CD14-positive monocyte (primary cell): ENCODE results near the gene ATP1B3. TPM values are rescaled to one million over a fixed set of nuclear protein-coding genes. Genes with fewer than 3 reads are reported as not detected.

Experiments used
- DNase-seq, 3 donors: peaks; one replicate each; pipeline ENCODE4 v3.0.0-alpha.2; 2011 to 2022
- H2AFZ ChIP-seq: 2 replicates; pipeline ENCODE4 v1.6.0; 2012; ENCODE audit warnings: mild to moderate bottlenecking, low read depth, low read length, inconsistent platforms; ENCODE audit not compliant: insufficient read depth, poor library complexity, severe bottlenecking
- H3K27ac ChIP-seq, 2 donors: 1 replicate in 1 of 2; 2 replicates in 1 of 2; pipeline ENCODE4 v1.5.1; 2012 to 2013; ENCODE audit warnings: low read length in 2 of 2, control low read depth in 1 of 2, inconsistent platforms in 1 of 2, low read depth in 1 of 2, mild to moderate bottlenecking in 1 of 2
- H3K27me3 ChIP-seq, 2 donors: one replicate each; pipeline versions ENCODE4 v1.6.0 to v1.6.1; 2011 to 2013; ENCODE audit warnings: low read length in 2 of 2; ENCODE audit not compliant: control insufficient read depth in 2 of 2, insufficient read depth in 2 of 2
- H3K36me3 ChIP-seq, 2 donors: replicated peaks in 1 of 2; 1 replicate in 1 of 2; 2 replicates in 1 of 2; pipeline versions ENCODE4 v1.5.1 to v1.6.1; 2012 to 2013; ENCODE audit warnings: low read length in 2 of 2, control low read depth in 1 of 2, inconsistent platforms in 1 of 2, mild to moderate bottlenecking in 1 of 2; ENCODE audit not compliant: insufficient read depth in 2 of 2, control insufficient read depth in 1 of 2
- H3K4me1 ChIP-seq, 2 donors: 1 replicate in 1 of 2; 2 replicates in 1 of 2; pipeline versions ENCODE4 v1.5.1 to v1.6.1; 2012 to 2013; ENCODE audit warnings: low read length in 2 of 2, control low read depth in 1 of 2, inconsistent platforms in 1 of 2, mild to moderate bottlenecking in 1 of 2, moderate library complexity in 1 of 2; ENCODE audit not compliant: insufficient read depth in 2 of 2, control insufficient read depth in 1 of 2
- H3K4me2 ChIP-seq: replicated peaks from 2 replicates; pipeline ENCODE3; 2012; ENCODE audit warnings: low read length, moderate library complexity, mild to moderate bottlenecking; ENCODE audit not compliant: poor library complexity, severe bottlenecking; ENCODE audit errors: extremely low read depth
- H3K4me3 ChIP-seq, 3 experiments: fragments of 200-600 bp in 1 of 3; sonication (generic) in 1 of 3; replicated peaks in 1 of 3; 1 replicate in 2 of 3; 2 replicates in 1 of 3; pipeline ENCODE4 v1.5.1; 2011 to 2013; ENCODE audit warnings: low read length in 3 of 3, mild to moderate bottlenecking in 3 of 3, control low read depth in 2 of 3, low read depth in 2 of 3, inconsistent platforms in 1 of 3, moderate library complexity in 1 of 3
- H3K79me2 ChIP-seq: 2 replicates; pipeline ENCODE4 v1.6.0; 2012; ENCODE audit warnings: mild to moderate bottlenecking, control low read depth, inconsistent platforms, low read length, moderate library complexity; ENCODE audit not compliant: insufficient read depth
- H3K9ac ChIP-seq: 2 replicates; pipeline ENCODE4 v1.6.0; 2017; ENCODE audit warnings: low read length, mild to moderate bottlenecking; ENCODE audit not compliant: insufficient read depth, poor library complexity, severe bottlenecking
- H3K9me3 ChIP-seq, 2 donors: replicated peaks in 1 of 2; 1 replicate in 1 of 2; 2 replicates in 1 of 2; pipeline versions ENCODE4 v1.5.1 to v1.6.1; 2012 to 2013; ENCODE audit warnings: low read length in 2 of 2, control low read depth in 1 of 2; ENCODE audit not compliant: control insufficient read depth in 1 of 2, insufficient read depth in 1 of 2
- H4K20me1 ChIP-seq: 2 replicates; pipeline ENCODE4 v1.6.0; 2012; ENCODE audit warnings: mild to moderate bottlenecking, low read length, control low read depth, moderate library complexity; ENCODE audit not compliant: insufficient read depth
- H3K27ac Mint-ChIP-seq, 7 donors: one replicate each; pipeline ENCODE4 v1.8.0; 2020; ENCODE audit warnings: mild to moderate bottlenecking in 7 of 7, mixed read lengths in 7 of 7, moderate library complexity in 6 of 7, inconsistent platforms in 2 of 7
- H3K27me3 Mint-ChIP-seq, 3 donors: one replicate each; pipeline ENCODE4 v1.8.0; 2021 to 2022; ENCODE audit warnings: low read depth in 3 of 3, mild to moderate bottlenecking in 3 of 3, mixed read lengths in 3 of 3, moderate library complexity in 3 of 3, inconsistent platforms in 1 of 3
- H3K36me3 Mint-ChIP-seq, 2 donors: one replicate each; pipeline ENCODE4 v1.8.0; 2020; ENCODE audit warnings: mixed read lengths in 2 of 2, inconsistent platforms in 1 of 2, mild to moderate bottlenecking in 1 of 2
- H3K4me1 Mint-ChIP-seq: one replicate; pipeline ENCODE4 v1.8.0; 2020; ENCODE audit warnings: mild to moderate bottlenecking, mixed read lengths
- H3K4me3 Mint-ChIP-seq, 2 donors: one replicate each; pipeline ENCODE4 v1.8.0; 2020; ENCODE audit warnings: mild to moderate bottlenecking in 2 of 2, mixed read lengths in 2 of 2, moderate library complexity in 1 of 2
- H3K9me3 Mint-ChIP-seq, 7 donors: one replicate each; pipeline ENCODE4 v1.8.0; 2020 to 2022; ENCODE audit warnings: mixed read lengths in 7 of 7, mild to moderate bottlenecking in 6 of 7, moderate library complexity in 6 of 7, inconsistent platforms in 2 of 7
- WGBS: methylation state at CpG from one replicate; pipeline ENCODE4 v1.1.5; 2013; ENCODE audit warnings: missing lambda C conversion rate; ENCODE audit not compliant: insufficient coverage; 5-methylcytosine and 5-hydroxymethylcytosine counted together
- intact Hi-C, 2 donors: fragments of 100-400 bp; cut with micrococcal nuclease; formaldehyde crosslinking; loops; one replicate each; pipeline versions ENCODE4 v1.15.0 to v1.15.1; 2023
- polyA plus RNA-seq, 3 donors: library from polyadenylated mRNA; depleted of rRNA in 1 of 3; unstranded in 2 of 3; stranded (reverse) in 1 of 3; fragments of 300-500 nt in 2 of 3; fragments of >200 nt in 1 of 3; fragmentation: Illumina TruSeq in 2 of 3; gene quantifications; 1 replicate in 2 of 3; 2 replicates in 1 of 3; pipeline ENCODE4 v1.2.3, GENCODE V29; 2012 to 2021
- TF ChIP-seq, protein P1 (sequence below): fragments of 200-600 bp; IDR thresholded peaks from one replicate; pipeline ENCODE4 v1.8.0; 2022; ENCODE audit warnings: antibody characterized with exemption, mild to moderate bottlenecking

The ATP1B3 gene
- polyA plus RNA-seq, 3 donors, result 90.6 to 208 (median 177) TPM

DNA sequence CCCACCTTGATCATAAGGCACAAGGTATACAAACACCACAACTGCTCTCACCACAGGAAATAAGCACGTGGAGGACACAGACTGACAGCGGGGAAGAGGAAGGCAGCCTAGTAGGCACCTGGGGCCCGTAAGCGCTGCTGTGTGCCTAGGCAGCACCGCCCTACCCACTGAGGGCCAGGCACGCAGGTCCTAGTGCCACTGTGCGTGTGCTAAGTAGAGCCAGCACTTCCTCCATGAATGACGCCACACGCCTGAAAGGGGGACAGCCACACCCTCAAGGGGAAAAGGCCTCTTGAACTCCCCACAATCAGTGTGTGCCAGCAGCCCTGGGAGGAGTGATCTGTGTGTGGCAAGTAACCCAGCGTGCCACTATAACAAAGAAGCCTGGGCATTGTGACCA is 73.0 kb downstream of the ATP1B3 start:
- Mint-ChIP-seq H3K9me3 (peaks cover 0 to 2% (median 0%) of the 10 kb centered on the region in 7 donors), H3K4me1 (no peaks in the 10 kb centered on the region), H3K27ac (peak overlapping the region in 1 of 7 donors; percentile 50), H3K27me3 (no peaks in the 10 kb centered on the region), H3K4me3 (no peak overlapping the region), H3K36me3 (peaks cover 4 to 11% of the 10 kb centered on the region in 2 donors)
- no peaks in the 10 kb centered on the region for H3K27me3 ChIP-seq
- H2AFZ ChIP-seq, result no peak overlapping the region
- peaks cover 0 to 8% of the 10 kb centered on the region in 2 donors for H3K36me3 ChIP-seq
- H3K4me1 ChIP-seq, result no peaks in the 10 kb centered on the region
- WGBS, result 90% methylated on average over 2 of the region's 10 CpGs
- no peak overlapping the region for H3K4me2 ChIP-seq
- DNase-seq, result no peak
- H3K27ac ChIP-seq, result no peak overlapping the region
- no peak overlapping the region for H3K4me3 ChIP-seq
- TF ChIP-seq, protein P1, sequence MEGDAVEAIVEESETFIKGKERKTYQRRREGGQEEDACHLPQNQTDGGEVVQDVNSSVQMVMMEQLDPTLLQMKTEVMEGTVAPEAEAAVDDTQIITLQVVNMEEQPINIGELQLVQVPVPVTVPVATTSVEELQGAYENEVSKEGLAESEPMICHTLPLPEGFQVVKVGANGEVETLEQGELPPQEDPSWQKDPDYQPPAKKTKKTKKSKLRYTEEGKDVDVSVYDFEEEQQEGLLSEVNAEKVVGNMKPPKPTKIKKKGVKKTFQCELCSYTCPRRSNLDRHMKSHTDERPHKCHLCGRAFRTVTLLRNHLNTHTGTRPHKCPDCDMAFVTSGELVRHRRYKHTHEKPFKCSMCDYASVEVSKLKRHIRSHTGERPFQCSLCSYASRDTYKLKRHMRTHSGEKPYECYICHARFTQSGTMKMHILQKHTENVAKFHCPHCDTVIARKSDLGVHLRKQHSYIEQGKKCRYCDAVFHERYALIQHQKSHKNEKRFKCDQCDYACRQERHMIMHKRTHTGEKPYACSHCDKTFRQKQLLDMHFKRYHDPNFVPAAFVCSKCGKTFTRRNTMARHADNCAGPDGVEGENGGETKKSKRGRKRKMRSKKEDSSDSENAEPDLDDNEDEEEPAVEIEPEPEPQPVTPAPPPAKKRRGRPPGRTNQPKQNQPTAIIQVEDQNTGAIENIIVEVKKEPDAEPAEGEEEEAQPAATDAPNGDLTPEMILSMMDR, result no peak
- no peaks in the 10 kb centered on the region for H4K20me1 ChIP-seq
- no peak overlapping the region for H3K9ac ChIP-seq
- H3K9me3 ChIP-seq, result peaks cover 0 to 2% of the 10 kb centered on the region in 2 donors
- intact Hi-C loops, result no loop called here
- no peaks in the 10 kb centered on the region for H3K79me2 ChIP-seq

DNA sequence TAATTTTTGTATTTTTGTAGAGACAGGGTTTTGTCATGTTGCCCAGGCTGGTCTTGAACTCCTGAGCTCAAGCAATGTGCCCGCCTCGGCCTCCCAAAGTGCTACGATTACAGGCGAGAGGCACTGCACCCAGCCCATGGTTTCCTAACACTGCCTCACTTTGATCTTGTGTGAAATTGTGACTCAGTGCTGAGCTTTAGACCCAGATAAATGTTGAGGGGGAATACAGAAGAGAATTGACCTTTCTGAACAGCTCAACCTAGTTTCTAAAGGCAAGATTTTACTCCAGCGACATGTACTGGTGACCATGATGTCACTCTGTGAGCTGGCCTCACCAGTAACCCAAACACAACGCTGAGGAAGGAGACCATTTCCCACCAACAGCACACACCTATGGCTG is 73.5 kb downstream of the ATP1B3 start:
- intact Hi-C loops, result no loop called here
- H3K9ac ChIP-seq, result no peak overlapping the region
- H3K27me3 ChIP-seq, result no peaks in the 10 kb centered on the region
- Mint-ChIP-seq H3K27me3 (no peaks in the 10 kb centered on the region), H3K4me1 (no peaks in the 10 kb centered on the region), H3K9me3 (peaks cover 0 to 2% (median 0%) of the 10 kb centered on the region in 7 donors), H3K4me3 (no peak overlapping the region), H3K36me3 (peaks cover 4 to 11% of the 10 kb centered on the region in 2 donors), H3K27ac (no peak overlapping the region)
- no peak overlapping the region for H3K4me3 ChIP-seq
- H3K9me3 ChIP-seq, result peaks cover 0 to 2% of the 10 kb centered on the region in 2 donors
- peaks cover 0 to 8% of the 10 kb centered on the region in 2 donors for H3K36me3 ChIP-seq
- no peaks in the 10 kb centered on the region for H3K79me2 ChIP-seq
- no peak overlapping the region for H3K4me2 ChIP-seq
- no peaks in the 10 kb centered on the region for H4K20me1 ChIP-seq
- TF ChIP-seq, protein P1, result no peak
- H2AFZ ChIP-seq, result no peak overlapping the region
- DNase-seq, result no peak
- WGBS, result 96% methylated on average over 4 of the region's 6 CpGs
- no peaks in the 10 kb centered on the region for H3K4me1 ChIP-seq
- H3K27ac ChIP-seq, result no peak overlapping the region
